Thyroid gland (tissue), 4 donors: Measurements from ENCODE around the gene CRTC3. TPM values are rescaled to one million over a fixed set of nuclear protein-coding genes. Genes with fewer than 3 reads are reported as not detected.

ENCODE experiments used
- DNase-seq, 2 donors: peaks; one replicate each; pipeline ENCODE4 v3.0.0-alpha.2; 2019
- H3K27ac ChIP-seq, 3 donors: fragments of 200-600 bp; sonication (generic); 1 replicate in 2 of 3; 2 replicates in 1 of 3; pipeline ENCODE4 v1.5.1; 2016 to 2019; ENCODE audit warnings: mild to moderate bottlenecking in 1 of 3, moderate library complexity in 1 of 3
- H3K27me3 ChIP-seq: fragments of 200-600 bp; sonication (generic); one replicate; pipeline ENCODE4 v1.5.1; 2019
- H3K36me3 ChIP-seq, 2 donors: fragments of 200-600 bp; sonication (generic); one replicate each; pipeline ENCODE4 v1.5.1; 2016 to 2019
- H3K4me1 ChIP-seq, 2 donors: fragments of 200-600 bp; sonication (generic); one replicate each; pipeline ENCODE4 v1.5.1; 2017 to 2019
- H3K4me3 ChIP-seq, 3 donors: fragments of 200-600 bp; sonication (generic); replicated peaks in 1 of 3; 1 replicate in 2 of 3; 2 replicates in 1 of 3; pipeline ENCODE4 v1.5.1; 2016; ENCODE audit warnings: mild to moderate bottlenecking in 1 of 3
- H3K9me3 ChIP-seq: fragments of 200-600 bp; sonication (generic); one replicate; pipeline ENCODE4 v1.5.1; 2017
- POLR2A ChIP-seq, 2 donors: fragments of 450-650 bp; IDR thresholded peaks; one replicate each; pipeline ENCODE4 v1.6.1; 2017; ENCODE audit warnings: antibody characterized with exemption in 2 of 2, mild to moderate bottlenecking in 2 of 2, moderate library complexity in 1 of 2
- WGBS, 2 donors: methylation state at CpG; one replicate each; pipeline ENCODE4 v1.1.5; 2017; 5-methylcytosine and 5-hydroxymethylcytosine counted together
- intact Hi-C: fragments of 100-400 bp; cut with DNase I; formaldehyde crosslinking; loops from one replicate; pipeline ENCODE4 v1.15.1; 2023
- total RNA-seq, 4 donors: library from RNA; depleted of rRNA; stranded (reverse); fragments of >200 nt; gene quantifications; one replicate each; pipeline ENCODE4 v1.2.3, GENCODE V29; 2016
- TF ChIP-seq, protein P1 (sequence below), 6 experiments: fragments of 200-600 bp in 3 of 6; fragments of 450-650 bp in 3 of 6; sonication (generic) in 3 of 6; IDR thresholded peaks; one replicate each; pipeline ENCODE4 v1.5.1; 2016 to 2019; ENCODE audit warnings: antibody characterized with exemption in 6 of 6, mild to moderate bottlenecking in 2 of 6, inconsistent platforms in 1 of 6, moderate library complexity in 1 of 6

CRTC3 gene
- total RNA-seq, 4 donors from 2014 or later, result 49.4 to 76.0 (median 62.6) TPM

DNA sequence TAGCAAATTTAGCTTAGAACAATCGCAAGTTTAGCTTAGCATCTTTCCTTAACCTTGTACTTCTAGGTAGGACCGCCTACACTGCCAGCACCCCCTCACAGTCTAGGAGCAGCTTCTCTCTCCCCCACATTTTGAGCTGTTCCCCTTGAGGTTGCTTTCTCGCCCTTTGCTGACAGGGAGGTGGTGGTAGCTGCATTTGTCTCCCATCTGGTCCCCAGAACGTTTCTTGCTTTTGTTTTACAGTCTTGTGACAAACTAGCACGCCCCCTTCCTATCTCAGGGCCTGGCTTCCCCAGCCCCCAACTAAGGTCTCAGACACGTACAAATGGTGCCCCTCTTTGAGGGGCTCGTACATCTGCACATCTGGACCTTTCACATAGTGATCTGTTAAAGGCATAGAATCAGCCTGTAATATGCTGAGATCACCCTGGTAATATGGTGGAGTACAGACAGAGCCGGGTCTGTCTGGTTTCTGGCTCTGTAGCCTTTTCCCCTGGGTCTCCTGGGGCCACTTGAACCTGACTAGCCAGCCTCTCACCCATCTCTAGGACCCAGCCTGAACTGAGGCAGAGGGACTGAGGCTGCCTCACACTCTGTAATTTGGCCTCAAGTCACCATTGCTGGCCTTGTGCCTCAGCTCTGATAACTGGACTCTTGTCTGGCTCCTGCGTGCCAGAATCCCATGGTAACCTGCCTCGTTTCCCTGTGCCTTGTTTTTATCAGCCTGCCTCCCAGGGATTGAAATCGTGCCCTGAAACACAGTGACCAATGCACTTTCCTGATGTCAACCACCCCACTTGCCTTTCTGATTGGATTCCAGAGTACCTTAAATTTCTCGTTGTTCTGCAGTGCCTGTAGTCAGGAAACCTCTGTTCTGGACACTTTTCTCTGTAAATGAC is 27.7 kb downstream of the CRTC3 start:
- Histone ChIP-seq H3K4me3 (no peak overlapping the region), H3K4me1 (peaks cover 66 to 82% of the 10 kb centered on the region in 2 donors), H3K36me3 (no peaks in the 10 kb centered on the region), H3K27me3 (no peaks in the 10 kb centered on the region), H3K27ac (peak overlapping the region; percentile 68 to 89 (median 78)), H3K9me3 (no peaks in the 10 kb centered on the region)
- 42 to 43% methylated on average over 11 to 12 of the region's 12 CpGs for WGBS, 2 donors
- peak in 1 of 2 donors; percentile 27 for TF ChIP-seq POLR2A (IDR thresholded peaks at IDR 0.05)
- TF ChIP-seq, protein P1, sequence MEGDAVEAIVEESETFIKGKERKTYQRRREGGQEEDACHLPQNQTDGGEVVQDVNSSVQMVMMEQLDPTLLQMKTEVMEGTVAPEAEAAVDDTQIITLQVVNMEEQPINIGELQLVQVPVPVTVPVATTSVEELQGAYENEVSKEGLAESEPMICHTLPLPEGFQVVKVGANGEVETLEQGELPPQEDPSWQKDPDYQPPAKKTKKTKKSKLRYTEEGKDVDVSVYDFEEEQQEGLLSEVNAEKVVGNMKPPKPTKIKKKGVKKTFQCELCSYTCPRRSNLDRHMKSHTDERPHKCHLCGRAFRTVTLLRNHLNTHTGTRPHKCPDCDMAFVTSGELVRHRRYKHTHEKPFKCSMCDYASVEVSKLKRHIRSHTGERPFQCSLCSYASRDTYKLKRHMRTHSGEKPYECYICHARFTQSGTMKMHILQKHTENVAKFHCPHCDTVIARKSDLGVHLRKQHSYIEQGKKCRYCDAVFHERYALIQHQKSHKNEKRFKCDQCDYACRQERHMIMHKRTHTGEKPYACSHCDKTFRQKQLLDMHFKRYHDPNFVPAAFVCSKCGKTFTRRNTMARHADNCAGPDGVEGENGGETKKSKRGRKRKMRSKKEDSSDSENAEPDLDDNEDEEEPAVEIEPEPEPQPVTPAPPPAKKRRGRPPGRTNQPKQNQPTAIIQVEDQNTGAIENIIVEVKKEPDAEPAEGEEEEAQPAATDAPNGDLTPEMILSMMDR (IDR thresholded peaks at IDR 0.05), result no peak
- intact Hi-C loops, result no loop called here
- DNase-seq, result peak; percentile 96 to 97

DNA sequence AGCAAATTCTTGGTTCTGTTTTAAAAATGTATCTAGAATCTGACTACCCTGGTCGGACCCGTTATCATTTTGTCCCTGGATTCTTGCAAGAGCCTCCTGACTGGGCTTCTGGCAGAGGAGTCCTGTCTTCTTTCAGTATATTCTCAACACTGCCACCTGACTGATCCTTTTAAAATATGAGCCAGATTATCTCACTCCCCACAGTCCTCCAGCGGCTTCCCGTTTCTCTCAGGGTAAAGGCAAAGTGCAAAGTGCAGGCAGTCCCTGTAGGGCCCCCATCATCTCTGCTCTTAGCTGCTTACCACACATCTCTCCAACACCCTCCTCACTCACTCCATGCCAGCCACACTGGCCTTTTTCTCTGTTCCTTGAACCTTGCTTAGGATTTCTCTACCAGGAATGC is 28.4 kb downstream of the CRTC3 start:
- H3K4me3 ChIP-seq, result no peak overlapping the region
- H3K4me1 ChIP-seq, result peaks cover 70 to 82% of the 10 kb centered on the region in 2 donors
- H3K9me3 ChIP-seq, result no peaks in the 10 kb centered on the region
- peak overlapping the region; percentile 68 to 89 (median 78) for H3K27ac ChIP-seq
- intact Hi-C loops, result no loop called here
- no peak for TF ChIP-seq POLR2A (IDR thresholded peaks at IDR 0.05)
- TF ChIP-seq, protein P1 (IDR thresholded peaks at IDR 0.05), result no peak
- DNase-seq, result peak; percentile 20 to 44
- WGBS, 2 donors, result 21 to 42% methylated on average over 4 of the region's 4 CpGs
- H3K27me3 ChIP-seq, result no peaks in the 10 kb centered on the region
- H3K36me3 ChIP-seq, result no peaks in the 10 kb centered on the region

DNA sequence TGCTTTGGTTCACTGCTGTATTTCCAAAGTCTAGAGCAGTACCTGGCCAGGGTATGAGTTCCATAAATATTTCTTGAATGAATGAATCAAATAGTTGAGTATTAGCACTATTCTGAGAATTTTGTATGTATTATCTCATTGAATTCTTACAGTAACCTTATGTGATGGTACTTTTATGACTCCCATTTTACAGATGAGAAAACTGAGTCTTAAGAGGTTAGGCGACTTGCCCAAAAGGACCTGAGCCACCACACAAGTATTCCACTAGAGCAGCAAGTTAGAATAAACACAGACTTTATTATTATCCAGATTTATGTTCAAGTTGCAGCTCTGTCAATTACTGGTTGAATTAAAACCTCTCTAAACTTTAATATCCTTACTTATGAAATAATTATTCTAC is 29.4 kb downstream of the CRTC3 start:
- Histone ChIP-seq H3K4me3 (no peak overlapping the region), H3K27me3 (no peaks in the 10 kb centered on the region), H3K9me3 (no peaks in the 10 kb centered on the region), H3K4me1 (peaks cover 71 to 82% of the 10 kb centered on the region in 2 donors), H3K36me3 (no peaks in the 10 kb centered on the region), H3K27ac (peak overlapping the region; percentile 68 to 89 (median 78))
- DNase-seq, result no peak
- intact Hi-C loops, result no loop called here
- WGBS, 2 donors, result 88 to 98% methylated on average over 1 of the region's 1 CpG
- TF ChIP-seq, protein P1 (IDR thresholded peaks at IDR 0.05), result no peak
- no peak for TF ChIP-seq POLR2A (IDR thresholded peaks at IDR 0.05)

DNA sequence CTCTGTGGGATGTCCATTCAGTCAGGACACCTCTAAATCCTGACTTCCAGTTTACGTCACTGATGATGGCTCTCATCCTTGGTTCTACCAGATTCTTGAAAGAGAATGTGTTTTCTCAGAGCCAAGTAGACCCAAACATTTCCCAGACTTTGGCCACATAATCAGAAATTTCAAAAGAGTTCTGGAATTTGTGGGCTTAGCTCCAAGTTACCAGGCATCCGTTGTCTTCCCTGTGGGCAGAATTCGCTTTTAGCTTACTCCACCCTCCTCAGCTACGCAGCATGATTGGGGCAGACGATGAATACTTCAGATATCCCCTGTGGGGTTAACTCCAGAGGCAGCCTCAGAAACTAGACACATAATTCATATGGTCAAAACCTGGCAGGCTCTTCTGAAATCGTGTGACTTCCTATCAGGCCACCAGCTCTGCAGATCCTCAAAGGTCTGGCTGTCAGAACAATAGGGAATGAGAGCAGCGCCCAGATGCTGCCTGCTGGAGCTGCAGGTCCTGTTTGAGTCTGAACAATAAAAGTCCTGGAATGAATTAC is 30.6 kb downstream of the CRTC3 start:
- Histone ChIP-seq H3K36me3 (no peaks in the 10 kb centered on the region), H3K9me3 (no peaks in the 10 kb centered on the region), H3K4me1 (peaks cover 74 to 85% of the 10 kb centered on the region in 2 donors), H3K27ac (peak overlapping the region; percentile 68 to 89 (median 78)), H3K27me3 (no peaks in the 10 kb centered on the region), H3K4me3 (no peak overlapping the region)
- TF ChIP-seq POLR2A (IDR thresholded peaks at IDR 0.05), result no peak
- TF ChIP-seq, protein P1 (IDR thresholded peaks at IDR 0.05), result no peak
- WGBS, 2 donors, result 30 to 46% methylated on average over 7 of the region's 7 CpGs
- intact Hi-C loops, result no loop called here
- peak; percentile 23 to 40 for DNase-seq
